Astrocyte (in vitro differentiated cells and primary cell): ENCODE measurements around the gene RPS6KB1. TPM values are rescaled to one million over a fixed set of nuclear protein-coding genes. Genes with fewer than 3 reads are reported as not detected.
"Not testable (repeated sequence)": the region's sequence is repeated elsewhere in the genome, so short reads cannot be mapped to it uniquely, and the experiment has no call there.

Source experiments
- DNase-seq: peaks from one replicate; pipeline ENCODE4 v3.0.0-alpha.2; 2010; ENCODE audit warnings: low read depth
- FAIRE-seq: peaks from 2 replicates; lab custom pipeline; 2011; peaks lifted over from hg19 to GRCh38; lab: Jason Lieb, UNC
- H2AFZ ChIP-seq: 2 replicates; pipeline ENCODE4 v1.6.0; 2012; ENCODE audit warnings: low read depth, low read length, inconsistent platforms
- H3K27ac ChIP-seq: 2 replicates; pipeline ENCODE4 v1.5.1; 2011; ENCODE audit warnings: low read depth, low read length, inconsistent platforms
- H3K27me3 ChIP-seq: 2 replicates; pipeline ENCODE4 v1.6.0; 2011; ENCODE audit warnings: low read length, inconsistent platforms; ENCODE audit not compliant: insufficient read depth
- H3K36me3 ChIP-seq: 2 replicates; pipeline ENCODE4 v1.5.1; 2011; ENCODE audit warnings: low read length, inconsistent platforms; ENCODE audit not compliant: insufficient read depth
- H3K4me1 ChIP-seq: 2 replicates; pipeline ENCODE4 v1.5.1; 2011; ENCODE audit warnings: low read length, inconsistent platforms; ENCODE audit not compliant: insufficient read depth
- H3K4me2 ChIP-seq: 2 replicates; pipeline ENCODE4 v1.6.0; 2012; ENCODE audit warnings: low read length, inconsistent platforms
- H3K4me3 ChIP-seq: 2 replicates; pipeline ENCODE4 v1.5.1; 2011; ENCODE audit warnings: low read depth, mild to moderate bottlenecking, low read length, inconsistent platforms; ENCODE audit not compliant: insufficient read depth
- H3K79me2 ChIP-seq: 2 replicates; pipeline ENCODE4 v1.6.0; 2012; ENCODE audit warnings: mild to moderate bottlenecking, low read length, inconsistent platforms; ENCODE audit not compliant: insufficient read depth
- H3K9ac ChIP-seq: 2 replicates; pipeline ENCODE4 v1.6.0; 2012; ENCODE audit warnings: mild to moderate bottlenecking, low read length, inconsistent platforms
- H3K9me3 ChIP-seq: 2 replicates; pipeline ENCODE4 v1.5.1; 2012; ENCODE audit warnings: low read depth, mild to moderate bottlenecking, low read length, inconsistent platforms; ENCODE audit not compliant: insufficient read depth
- H4K20me1 ChIP-seq: 2 replicates; pipeline ENCODE4 v1.6.0; 2012; ENCODE audit warnings: low read length, inconsistent platforms; ENCODE audit not compliant: insufficient read depth
- H3K27ac Mint-ChIP-seq: one replicate; pipeline ENCODE4 v1.8.0; 2021; ENCODE audit warnings: mild to moderate bottlenecking, mixed read lengths; ENCODE audit not compliant: unreplicated experiment
- H3K27me3 Mint-ChIP-seq: one replicate; pipeline ENCODE4 v1.8.0; 2021; ENCODE audit warnings: low read depth, mixed read lengths; ENCODE audit not compliant: unreplicated experiment
- H3K36me3 Mint-ChIP-seq: one replicate; pipeline ENCODE4 v1.8.0; 2021; ENCODE audit warnings: low read depth, mixed read lengths; ENCODE audit not compliant: unreplicated experiment
- H3K4me1 Mint-ChIP-seq: one replicate; pipeline ENCODE4 v1.8.0; 2021; ENCODE audit warnings: low read depth, mixed read lengths; ENCODE audit not compliant: unreplicated experiment
- H3K4me3 Mint-ChIP-seq: one replicate; pipeline ENCODE4 v1.8.0; 2021; ENCODE audit warnings: mild to moderate bottlenecking, moderate library complexity, mixed read lengths; ENCODE audit not compliant: unreplicated experiment
- H3K9me3 Mint-ChIP-seq: one replicate; pipeline ENCODE4 v1.8.0; 2021; ENCODE audit warnings: mild to moderate bottlenecking, mixed read lengths; ENCODE audit not compliant: unreplicated experiment
- EZH2 ChIP-seq: IDR thresholded peaks from 2 replicates; pipeline ENCODE4 v1.6.1; 2012; ENCODE audit warnings: mild to moderate bottlenecking, low read length, inconsistent platforms; ENCODE audit not compliant: insufficient read depth
- total RNA-seq: library from RNA; stranded (reverse); gene quantifications from 2 replicates; pipeline ENCODE4 v1.2.1, GENCODE V29; 2021
- TF ChIP-seq, protein P1 (sequence below): IDR thresholded peaks from 2 replicates; pipeline ENCODE4 v1.5.1; 2011; ENCODE audit warnings: low read depth, mild to moderate bottlenecking, inconsistent platforms, low read length, moderate library complexity; ENCODE audit not compliant: insufficient read depth

RPS6KB1 gene
- total RNA-seq, 1 donor from 2014 or later = 33.4 TPM

DNA sequence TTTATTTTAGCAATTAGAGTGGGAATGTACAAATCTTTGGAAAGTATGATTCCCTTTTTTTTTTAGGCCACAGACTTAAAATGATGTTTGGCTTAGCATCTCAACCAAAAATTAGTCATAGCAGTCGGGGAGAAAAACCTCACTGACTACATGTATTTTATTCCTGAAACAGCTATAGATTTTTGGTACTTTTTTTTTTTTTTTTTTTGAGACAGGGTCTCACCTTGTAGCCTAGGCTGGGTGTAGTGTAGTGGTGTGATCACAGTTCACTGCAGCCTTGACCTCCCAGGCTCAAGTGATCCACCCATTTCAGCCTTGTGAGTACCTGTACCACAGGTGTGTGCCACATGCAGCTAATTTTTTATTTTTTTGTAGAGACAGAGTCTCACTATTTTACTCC is 48.2 kb downstream of the RPS6KB1 start:
- H2AFZ ChIP-seq = no peak overlapping the region
- no peaks in the 10 kb centered on the region for H3K79me2 ChIP-seq
- Mint-ChIP-seq H3K9me3 (no peaks in the 10 kb centered on the region), H3K4me3 (no peak overlapping the region), H3K4me1 (no peaks in the 10 kb centered on the region), H3K27me3 (no peaks in the 10 kb centered on the region), H3K36me3 (no peaks in the 10 kb centered on the region), H3K27ac (no peak overlapping the region)
- TF ChIP-seq, protein P1, sequence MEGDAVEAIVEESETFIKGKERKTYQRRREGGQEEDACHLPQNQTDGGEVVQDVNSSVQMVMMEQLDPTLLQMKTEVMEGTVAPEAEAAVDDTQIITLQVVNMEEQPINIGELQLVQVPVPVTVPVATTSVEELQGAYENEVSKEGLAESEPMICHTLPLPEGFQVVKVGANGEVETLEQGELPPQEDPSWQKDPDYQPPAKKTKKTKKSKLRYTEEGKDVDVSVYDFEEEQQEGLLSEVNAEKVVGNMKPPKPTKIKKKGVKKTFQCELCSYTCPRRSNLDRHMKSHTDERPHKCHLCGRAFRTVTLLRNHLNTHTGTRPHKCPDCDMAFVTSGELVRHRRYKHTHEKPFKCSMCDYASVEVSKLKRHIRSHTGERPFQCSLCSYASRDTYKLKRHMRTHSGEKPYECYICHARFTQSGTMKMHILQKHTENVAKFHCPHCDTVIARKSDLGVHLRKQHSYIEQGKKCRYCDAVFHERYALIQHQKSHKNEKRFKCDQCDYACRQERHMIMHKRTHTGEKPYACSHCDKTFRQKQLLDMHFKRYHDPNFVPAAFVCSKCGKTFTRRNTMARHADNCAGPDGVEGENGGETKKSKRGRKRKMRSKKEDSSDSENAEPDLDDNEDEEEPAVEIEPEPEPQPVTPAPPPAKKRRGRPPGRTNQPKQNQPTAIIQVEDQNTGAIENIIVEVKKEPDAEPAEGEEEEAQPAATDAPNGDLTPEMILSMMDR = no peak
- TF ChIP-seq EZH2 = no peak
- H3K4me2 ChIP-seq = no peak overlapping the region
- no peaks in the 10 kb centered on the region for H4K20me1 ChIP-seq
- H3K27ac ChIP-seq = no peak overlapping the region
- H3K36me3 ChIP-seq = peaks cover 20% of the 10 kb centered on the region
- H3K4me1 ChIP-seq = no peaks in the 10 kb centered on the region
- no peaks in the 10 kb centered on the region for H3K9me3 ChIP-seq
- no peak overlapping the region for H3K4me3 ChIP-seq
- FAIRE-seq = no peak
- no peak for DNase-seq
- H3K9ac ChIP-seq = no peak overlapping the region
- H3K27me3 ChIP-seq = no peaks in the 10 kb centered on the region

GRCh38 chr17:59946433-59946832 is 53.5 kb downstream of the RPS6KB1 start:
- H3K9me3 Mint-ChIP-seq, H3K4me1 Mint-ChIP-seq, H3K79me2 ChIP-seq, H3K4me2 ChIP-seq, FAIRE-seq, H3K27me3 ChIP-seq, DNase-seq, H4K20me1 ChIP-seq, H2AFZ ChIP-seq, H3K27ac Mint-ChIP-seq, H3K9me3 ChIP-seq, H3K4me3 ChIP-seq, H3K27me3 Mint-ChIP-seq, H3K27ac ChIP-seq, H3K9ac ChIP-seq, H3K4me1 ChIP-seq, H3K4me3 Mint-ChIP-seq, H3K36me3 Mint-ChIP-seq: not testable (repeated sequence)
- peaks cover 22% of the 10 kb centered on the region for H3K36me3 ChIP-seq

DNA sequence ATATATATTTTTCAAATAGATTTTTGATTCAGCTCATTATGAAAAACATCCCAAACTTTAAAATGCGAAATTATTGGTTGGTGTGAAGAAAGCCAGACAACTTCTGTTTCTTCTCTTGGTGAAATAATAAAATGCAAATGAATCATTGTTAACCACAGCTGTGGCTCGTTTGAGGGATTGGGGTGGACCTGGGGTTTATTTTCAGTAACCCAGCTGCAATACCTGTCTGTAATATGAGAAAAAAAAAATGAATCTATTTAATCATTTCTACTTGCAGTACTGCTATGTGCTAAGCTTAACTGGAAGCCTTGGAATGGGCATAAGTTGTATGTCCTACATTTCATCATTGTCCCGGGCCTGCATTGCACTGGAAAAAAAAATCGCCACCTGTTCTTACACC is 54.4 kb downstream of the RPS6KB1 start:
- H3K4me1 Mint-ChIP-seq, H3K79me2 ChIP-seq, H2AFZ ChIP-seq, H4K20me1 ChIP-seq, H3K9me3 Mint-ChIP-seq, DNase-seq, H3K9me3 ChIP-seq, H3K4me3 ChIP-seq, H3K27me3 ChIP-seq, H3K4me1 ChIP-seq, H3K9ac ChIP-seq, H3K27me3 Mint-ChIP-seq, H3K36me3 Mint-ChIP-seq, H3K27ac Mint-ChIP-seq, H3K27ac ChIP-seq, FAIRE-seq, H3K4me3 Mint-ChIP-seq, H3K4me2 ChIP-seq: not testable (repeated sequence)
- peaks cover 21% of the 10 kb centered on the region for H3K36me3 ChIP-seq

DNA sequence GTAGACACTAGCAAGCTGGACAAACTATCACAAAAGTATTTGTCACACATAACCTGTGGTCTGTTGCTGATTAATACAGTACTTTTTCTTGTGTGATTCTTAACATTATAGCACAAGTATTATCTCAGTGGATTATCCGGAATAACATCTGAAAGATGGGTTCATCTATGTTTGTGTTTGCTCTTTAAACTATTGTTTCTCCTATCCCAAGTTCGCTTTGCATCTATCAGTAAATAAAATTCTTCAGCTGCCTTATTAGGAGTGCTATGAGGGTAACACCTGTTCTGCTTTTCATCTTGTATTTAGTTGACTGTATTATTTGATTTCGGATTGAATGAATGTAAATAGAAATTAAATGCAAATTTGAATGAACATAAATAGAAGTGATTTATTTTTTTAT is 57.1 kb downstream of the RPS6KB1 start:
- peaks cover 3% of the 10 kb centered on the region for H3K36me3 Mint-ChIP-seq
- peaks cover 19% of the 10 kb centered on the region for H3K36me3 ChIP-seq

More for the DNA sequence above, 57.1 kb downstream of the RPS6KB1 start:
- H3K27ac Mint-ChIP-seq = no peak overlapping the region
- H3K4me3 Mint-ChIP-seq = no peak overlapping the region
- H3K79me2 ChIP-seq = no peaks in the 10 kb centered on the region
- no peak overlapping the region for H3K4me3 ChIP-seq
- H3K27me3 Mint-ChIP-seq = no peaks in the 10 kb centered on the region
- H3K27ac ChIP-seq = no peak overlapping the region
- no peaks in the 10 kb centered on the region for H3K27me3 ChIP-seq
- FAIRE-seq (no peak), DNase-seq (no peak)
- H3K4me2 ChIP-seq = no peak overlapping the region
- H2AFZ ChIP-seq = no peak overlapping the region
- no peaks in the 10 kb centered on the region for H4K20me1 ChIP-seq
- H3K9ac ChIP-seq = no peak overlapping the region
- no peak for TF ChIP-seq EZH2
- TF ChIP-seq, protein P1 = no peak
- H3K4me1 ChIP-seq = no peaks in the 10 kb centered on the region
- H3K9me3 Mint-ChIP-seq = no peaks in the 10 kb centered on the region
- no peaks in the 10 kb centered on the region for H3K4me1 Mint-ChIP-seq
- no peaks in the 10 kb centered on the region for H3K9me3 ChIP-seq
